Thyroid gland (tissue), 4 donors: ENCODE measurements around the gene ZNF354C.

Experiments used
- POLR2A ChIP-seq, 2 donors: fragments of 450-650 bp; IDR thresholded peaks; one replicate each; pipeline ENCODE4 v1.6.1; 2017; ENCODE audit warnings: antibody characterized with exemption in 2 of 2, mild to moderate bottlenecking in 2 of 2, moderate library complexity in 1 of 2
- TF ChIP-seq, protein P1 (sequence below), 6 experiments: fragments of 200-600 bp in 3 of 6; fragments of 450-650 bp in 3 of 6; sonication (generic) in 3 of 6; IDR thresholded peaks; one replicate each; pipeline ENCODE4 v1.5.1; 2016 to 2019; ENCODE audit warnings: antibody characterized with exemption in 6 of 6, mild to moderate bottlenecking in 2 of 6, inconsistent platforms in 1 of 6, moderate library complexity in 1 of 6

DNA sequence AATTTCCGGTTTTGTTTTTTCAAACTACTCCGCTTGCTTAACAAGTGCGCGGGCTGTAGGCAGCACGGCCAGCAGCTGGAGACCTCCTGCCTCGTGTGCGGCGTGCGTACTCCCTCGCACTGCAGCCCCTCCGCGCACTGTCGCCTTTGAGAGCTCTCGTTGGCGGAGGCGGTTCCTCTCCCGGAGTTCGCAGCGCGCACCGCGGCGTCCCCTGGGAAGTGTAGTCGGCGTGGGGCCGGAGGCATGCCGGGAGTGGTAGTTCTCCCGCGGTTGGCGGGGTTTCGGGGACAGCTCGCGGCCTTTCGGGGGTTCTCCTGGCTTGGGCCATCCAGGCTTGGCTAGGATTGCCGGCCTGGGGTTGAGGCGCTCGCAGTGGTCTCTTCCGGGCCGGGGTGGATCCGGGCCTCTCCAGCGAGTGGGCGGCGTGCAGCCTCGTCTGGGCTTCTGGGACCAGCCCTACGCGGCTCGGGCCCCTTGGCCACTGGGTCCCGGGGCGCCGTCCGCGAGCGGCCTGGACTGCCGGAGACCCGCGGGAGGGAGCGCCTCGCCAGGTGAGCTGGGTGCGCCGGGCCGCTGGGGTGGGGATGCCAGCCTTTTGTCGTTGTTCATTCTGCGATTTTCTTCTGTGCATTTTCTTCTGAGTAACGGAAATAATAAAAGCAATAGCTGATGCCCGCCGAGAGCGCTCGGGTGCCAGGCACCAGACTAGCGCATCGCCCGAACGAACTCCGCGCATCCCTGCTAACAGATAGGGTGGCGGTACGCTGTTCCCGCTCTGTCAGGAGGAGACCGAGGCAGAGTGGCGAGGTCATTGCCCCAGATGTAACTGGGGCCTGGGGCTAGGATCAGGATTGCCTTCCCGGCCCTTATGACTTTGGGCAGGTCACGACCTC, at the start of gene ZNF354C:
- TF ChIP-seq, protein P1, sequence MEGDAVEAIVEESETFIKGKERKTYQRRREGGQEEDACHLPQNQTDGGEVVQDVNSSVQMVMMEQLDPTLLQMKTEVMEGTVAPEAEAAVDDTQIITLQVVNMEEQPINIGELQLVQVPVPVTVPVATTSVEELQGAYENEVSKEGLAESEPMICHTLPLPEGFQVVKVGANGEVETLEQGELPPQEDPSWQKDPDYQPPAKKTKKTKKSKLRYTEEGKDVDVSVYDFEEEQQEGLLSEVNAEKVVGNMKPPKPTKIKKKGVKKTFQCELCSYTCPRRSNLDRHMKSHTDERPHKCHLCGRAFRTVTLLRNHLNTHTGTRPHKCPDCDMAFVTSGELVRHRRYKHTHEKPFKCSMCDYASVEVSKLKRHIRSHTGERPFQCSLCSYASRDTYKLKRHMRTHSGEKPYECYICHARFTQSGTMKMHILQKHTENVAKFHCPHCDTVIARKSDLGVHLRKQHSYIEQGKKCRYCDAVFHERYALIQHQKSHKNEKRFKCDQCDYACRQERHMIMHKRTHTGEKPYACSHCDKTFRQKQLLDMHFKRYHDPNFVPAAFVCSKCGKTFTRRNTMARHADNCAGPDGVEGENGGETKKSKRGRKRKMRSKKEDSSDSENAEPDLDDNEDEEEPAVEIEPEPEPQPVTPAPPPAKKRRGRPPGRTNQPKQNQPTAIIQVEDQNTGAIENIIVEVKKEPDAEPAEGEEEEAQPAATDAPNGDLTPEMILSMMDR (IDR thresholded peaks at IDR 0.05), result no peak
- peak in 1 of 2 donors; percentile 70 for TF ChIP-seq POLR2A (IDR thresholded peaks at IDR 0.05)
